HepG2 (cell line): ENCODE results near the gene DLX1. TPM values are rescaled to one million over a fixed set of nuclear protein-coding genes. Genes with fewer than 3 reads are reported as not detected.
A peak's percentile ranks its signal among the peaks of the same experiment; 100 is the strongest.

Experiments used
- ARHGAP35 ChIP-seq: sonication (generic); formaldehyde crosslinking; IDR thresholded peaks from 2 replicates; pipeline ENCODE4 v1.9.0; 2022; ENCODE audit warnings: mild to moderate bottlenecking, inconsistent platforms, moderate library complexity, missing genetic modification reagents, borderline replicate concordance
- CBFB ChIP-seq: sonication (generic); formaldehyde crosslinking; IDR thresholded peaks from 2 replicates; pipeline ENCODE4 v1.4.0; 2020; ENCODE audit warnings: missing genetic modification reagents
- CBX1 ChIP-seq: IDR thresholded peaks from one replicate; pipeline ENCODE4 v1.6.1; 2016; ENCODE audit warnings: antibody characterized with exemption, low read depth
- CEBPB ChIP-seq: IDR thresholded peaks from 2 replicates; pipeline ENCODE4 v1.6.1; 2011; ENCODE audit warnings: low read depth, low read length, improper control_type of control experiment, borderline replicate concordance
- ELF3 ChIP-seq: IDR thresholded peaks from 2 replicates; pipeline ENCODE4 v1.6.1; 2016; ENCODE audit warnings: missing genetic modification reagents, missing compliant biosample characterization
- FOSL2 ChIP-seq: sonication (generic); formaldehyde crosslinking; IDR thresholded peaks from 2 replicates; pipeline ENCODE4 v1.4.0; 2020; ENCODE audit warnings: missing genetic modification reagents
- FOXA3 ChIP-seq: IDR thresholded peaks from 2 replicates; pipeline ENCODE4 v1.6.1; 2016; ENCODE audit warnings: missing genetic modification reagents, missing compliant biosample characterization
- HHEX ChIP-seq: IDR thresholded peaks from 2 replicates; pipeline ENCODE4 v1.6.1; 2016; ENCODE audit warnings: control low read depth
- HMG20A ChIP-seq: IDR thresholded peaks from 2 replicates; pipeline ENCODE4 v1.6.1; 2016; ENCODE audit warnings: borderline replicate concordance
- PCBP1 ChIP-seq: fragments of 200-400 bp; formaldehyde crosslinking; IDR thresholded peaks from 2 replicates; pipeline ENCODE4 v1.6.1; 2017; ENCODE audit warnings: mild to moderate bottlenecking, low read depth, low read length, borderline replicate concordance
- RARA ChIP-seq: IDR thresholded peaks from 2 replicates; pipeline ENCODE4 v1.6.1; 2016; ENCODE audit warnings: missing genetic modification reagents, missing compliant biosample characterization
- TBP ChIP-seq: sonication (generic); formaldehyde crosslinking; IDR thresholded peaks from 2 replicates; pipeline ENCODE4 v1.5.0; 2020; ENCODE audit warnings: missing genetic modification reagents
- ZFP62 ChIP-seq: sonication (generic); formaldehyde crosslinking; IDR thresholded peaks from 2 replicates; pipeline ENCODE4 v1.4.0; 2020; ENCODE audit warnings: missing genetic modification reagents
- ZFP90 ChIP-seq: sonication (generic); formaldehyde crosslinking; IDR thresholded peaks from 2 replicates; pipeline ENCODE4 v1.8.0; 2022; ENCODE audit warnings: missing genetic modification reagents, mild to moderate bottlenecking, inconsistent platforms, borderline replicate concordance
- ZNF17 ChIP-seq: sonication (generic); formaldehyde crosslinking; IDR thresholded peaks from 2 replicates; pipeline ENCODE4 v1.5.0; 2020; ENCODE audit warnings: mild to moderate bottlenecking, missing genetic modification reagents
- ZNF333 ChIP-seq: sonication (generic); formaldehyde crosslinking; IDR thresholded peaks from 2 replicates; pipeline ENCODE4 v1.4.0; 2020; ENCODE audit warnings: mild to moderate bottlenecking, missing genetic modification reagents, borderline replicate concordance
- ZNF33B ChIP-seq: sonication (generic); formaldehyde crosslinking; IDR thresholded peaks from 2 replicates; pipeline ENCODE4 v1.5.1; 2020; ENCODE audit warnings: mild to moderate bottlenecking, missing genetic modification reagents
- ZNF510 ChIP-seq: sonication (generic); formaldehyde crosslinking; IDR thresholded peaks from 2 replicates; pipeline ENCODE4 v1.4.0; 2020; ENCODE audit warnings: low read depth, mild to moderate bottlenecking, missing genetic modification reagents
- ZNF549 ChIP-seq: sonication (generic); formaldehyde crosslinking; IDR thresholded peaks from 2 replicates; pipeline ENCODE4 v1.5.0; 2020; ENCODE audit warnings: missing genetic modification reagents
- ZNF703 ChIP-seq: sonication (generic); formaldehyde crosslinking; IDR thresholded peaks from 2 replicates; pipeline ENCODE4 v1.5.1; 2020; ENCODE audit warnings: missing genetic modification reagents, mild to moderate bottlenecking, moderate library complexity, borderline replicate concordance
- polyA plus RNA-seq, 8 experiments: library from polyadenylated mRNA; depleted of rRNA in 3 of 8; stranded (reverse) in 7 of 8; unstranded in 1 of 8; fragments of >200 nt; fragmentation: Illumina TruSeq in 4 of 8; extraction: Trizol in 4 of 8; gene quantifications; 2 replicates each; pipeline versions ENCODE4 v1.2.1 to v1.2.3, GENCODE V29; 2011 to 2016; ENCODE audit warnings: low read depth in 4 of 8, missing spikeins in 1 of 8, mixed read lengths in 1 of 8; ENCODE audit not compliant: insufficient read depth in 1 of 8
- total RNA-seq, 5 experiments: library from RNA; depleted of rRNA; stranded (reverse); fragments of >200 nt; fragmentation: Illumina TruSeq; extraction: Trizol; gene quantifications; 2 replicates each; pipeline ENCODE4 v1.2.3, GENCODE V29; 2016; ENCODE audit warnings: low read depth in 1 of 5
- TF ChIP-seq, protein P1 (sequence below): sonication (generic); formaldehyde crosslinking; IDR thresholded peaks from 2 replicates; pipeline ENCODE4 v1.8.0; 2022; ENCODE audit warnings: mild to moderate bottlenecking, missing genetic modification reagents, moderate library complexity
- TF ChIP-seq, protein P2 (sequence below): IDR thresholded peaks from 2 replicates; pipeline ENCODE4 v1.4.0; 2020; ENCODE audit warnings: mild to moderate bottlenecking, missing genetic modification reagents
- TF ChIP-seq, protein P3 (sequence below): sonication (generic); formaldehyde crosslinking; IDR thresholded peaks from 2 replicates; pipeline ENCODE4 v1.4.0; 2020; ENCODE audit warnings: mild to moderate bottlenecking, missing genetic modification reagents
- TF ChIP-seq, protein P4 (sequence below): sonication (generic); formaldehyde crosslinking; IDR thresholded peaks from 2 replicates; pipeline ENCODE4 v1.4.0; 2020; ENCODE audit warnings: mild to moderate bottlenecking, missing genetic modification reagents
- TF ChIP-seq, protein P5 (sequence below): sonication (generic); formaldehyde crosslinking; IDR thresholded peaks from 2 replicates; pipeline ENCODE4 v1.5.0; 2020; ENCODE audit warnings: missing genetic modification reagents, mild to moderate bottlenecking, borderline replicate concordance

DLX1 gene
- total and polyA plus RNA-seq, 2 of the 13 experiments (the other 11 are each of a cell fraction or from before 2014, with no cell fraction given): 0.18 to 0.86 TPM

GRCh38 chr2:172119089-172119488 is 33.8 kb downstream of the DLX1 start (continued):
- TF ChIP-seq CEBPB (peak; percentile 88), ZNF549 (no peak), CBFB (CRISPR knock-in tag) (no peak), ZNF333 (CRISPR knock-in tag) (no peak), ARHGAP35 (CRISPR knock-in tag) (no peak), ZFP62 (CRISPR knock-in tag) (no peak), ZNF703 (CRISPR knock-in tag) (no peak), TBP (CRISPR knock-in tag) (no peak), ZNF510 (CRISPR knock-in tag) (no peak), ZNF17 (no peak), ELF3 (CRISPR knock-in tag) (0 out of 2 replicates have a peak, but pooled peaks have one; percentile 19), RARA (0 out of 2 replicates have a peak, but pooled peaks have one; percentile 23), PCBP1 (no peak), HMG20A (CRISPR knock-in tag) (peak; percentile 47; the same call in 1 of the 2 replicates), FOSL2 (CRISPR knock-in tag) (peak; percentile 81), ZNF33B (CRISPR knock-in tag) (no peak), HHEX (no peak), CBX1 (no peak), FOXA3 (peak; percentile 49), ZFP90 (CRISPR knock-in tag) (no peak)
- TF ChIP-seq, protein P1, sequence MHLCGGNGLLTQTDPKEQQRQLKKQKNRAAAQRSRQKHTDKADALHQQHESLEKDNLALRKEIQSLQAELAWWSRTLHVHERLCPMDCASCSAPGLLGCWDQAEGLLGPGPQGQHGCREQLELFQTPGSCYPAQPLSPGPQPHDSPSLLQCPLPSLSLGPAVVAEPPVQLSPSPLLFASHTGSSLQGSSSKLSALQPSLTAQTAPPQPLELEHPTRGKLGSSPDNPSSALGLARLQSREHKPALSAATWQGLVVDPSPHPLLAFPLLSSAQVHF (CRISPR knock-in tag): no peak
- TF ChIP-seq, protein P2, sequence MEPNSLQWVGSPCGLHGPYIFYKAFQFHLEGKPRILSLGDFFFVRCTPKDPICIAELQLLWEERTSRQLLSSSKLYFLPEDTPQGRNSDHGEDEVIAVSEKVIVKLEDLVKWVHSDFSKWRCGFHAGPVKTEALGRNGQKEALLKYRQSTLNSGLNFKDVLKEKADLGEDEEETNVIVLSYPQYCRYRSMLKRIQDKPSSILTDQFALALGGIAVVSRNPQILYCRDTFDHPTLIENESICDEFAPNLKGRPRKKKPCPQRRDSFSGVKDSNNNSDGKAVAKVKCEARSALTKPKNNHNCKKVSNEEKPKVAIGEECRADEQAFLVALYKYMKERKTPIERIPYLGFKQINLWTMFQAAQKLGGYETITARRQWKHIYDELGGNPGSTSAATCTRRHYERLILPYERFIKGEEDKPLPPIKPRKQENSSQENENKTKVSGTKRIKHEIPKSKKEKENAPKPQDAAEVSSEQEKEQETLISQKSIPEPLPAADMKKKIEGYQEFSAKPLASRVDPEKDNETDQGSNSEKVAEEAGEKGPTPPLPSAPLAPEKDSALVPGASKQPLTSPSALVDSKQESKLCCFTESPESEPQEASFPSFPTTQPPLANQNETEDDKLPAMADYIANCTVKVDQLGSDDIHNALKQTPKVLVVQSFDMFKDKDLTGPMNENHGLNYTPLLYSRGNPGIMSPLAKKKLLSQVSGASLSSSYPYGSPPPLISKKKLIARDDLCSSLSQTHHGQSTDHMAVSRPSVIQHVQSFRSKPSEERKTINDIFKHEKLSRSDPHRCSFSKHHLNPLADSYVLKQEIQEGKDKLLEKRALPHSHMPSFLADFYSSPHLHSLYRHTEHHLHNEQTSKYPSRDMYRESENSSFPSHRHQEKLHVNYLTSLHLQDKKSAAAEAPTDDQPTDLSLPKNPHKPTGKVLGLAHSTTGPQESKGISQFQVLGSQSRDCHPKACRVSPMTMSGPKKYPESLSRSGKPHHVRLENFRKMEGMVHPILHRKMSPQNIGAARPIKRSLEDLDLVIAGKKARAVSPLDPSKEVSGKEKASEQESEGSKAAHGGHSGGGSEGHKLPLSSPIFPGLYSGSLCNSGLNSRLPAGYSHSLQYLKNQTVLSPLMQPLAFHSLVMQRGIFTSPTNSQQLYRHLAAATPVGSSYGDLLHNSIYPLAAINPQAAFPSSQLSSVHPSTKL (CRISPR knock-in tag): peak; percentile 76
- TF ChIP-seq, protein P3, sequence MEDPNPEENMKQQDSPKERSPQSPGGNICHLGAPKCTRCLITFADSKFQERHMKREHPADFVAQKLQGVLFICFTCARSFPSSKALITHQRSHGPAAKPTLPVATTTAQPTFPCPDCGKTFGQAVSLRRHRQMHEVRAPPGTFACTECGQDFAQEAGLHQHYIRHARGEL (CRISPR knock-in tag): no peak
- TF ChIP-seq, protein P4, sequence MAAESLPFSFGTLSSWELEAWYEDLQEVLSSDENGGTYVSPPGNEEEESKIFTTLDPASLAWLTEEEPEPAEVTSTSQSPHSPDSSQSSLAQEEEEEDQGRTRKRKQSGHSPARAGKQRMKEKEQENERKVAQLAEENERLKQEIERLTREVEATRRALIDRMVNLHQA (CRISPR knock-in tag): no peak
- TF ChIP-seq, protein P5, sequence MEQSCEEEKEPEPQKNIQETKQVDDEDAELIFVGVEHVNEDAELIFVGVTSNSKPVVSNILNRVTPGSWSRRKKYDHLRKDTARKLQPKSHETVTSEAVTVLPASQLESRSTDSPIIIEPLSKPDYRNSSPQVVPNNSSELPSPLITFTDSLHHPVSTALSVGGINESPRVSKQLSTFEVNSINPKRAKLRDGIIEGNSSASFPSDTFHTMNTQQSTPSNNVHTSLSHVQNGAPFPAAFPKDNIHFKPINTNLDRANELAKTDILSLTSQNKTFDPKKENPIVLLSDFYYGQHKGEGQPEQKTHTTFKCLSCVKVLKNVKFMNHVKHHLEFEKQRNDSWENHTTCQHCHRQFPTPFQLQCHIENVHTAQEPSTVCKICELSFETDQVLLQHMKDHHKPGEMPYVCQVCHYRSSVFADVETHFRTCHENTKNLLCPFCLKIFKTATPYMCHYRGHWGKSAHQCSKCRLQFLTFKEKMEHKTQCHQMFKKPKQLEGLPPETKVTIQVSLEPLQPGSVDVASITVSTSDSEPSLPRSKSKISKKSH (CRISPR knock-in tag): no peak
